ENCODE measurements around the gene EP400. TPM values are rescaled to one million over a fixed set of nuclear protein-coding genes. Genes with fewer than 3 reads are reported as not detected.
A peak's percentile ranks its signal among the peaks of the same experiment; 100 is the strongest.

EP400 gene
- total RNA-seq, 1 donor from 2014 or later = 35.9 TPM

DNA sequence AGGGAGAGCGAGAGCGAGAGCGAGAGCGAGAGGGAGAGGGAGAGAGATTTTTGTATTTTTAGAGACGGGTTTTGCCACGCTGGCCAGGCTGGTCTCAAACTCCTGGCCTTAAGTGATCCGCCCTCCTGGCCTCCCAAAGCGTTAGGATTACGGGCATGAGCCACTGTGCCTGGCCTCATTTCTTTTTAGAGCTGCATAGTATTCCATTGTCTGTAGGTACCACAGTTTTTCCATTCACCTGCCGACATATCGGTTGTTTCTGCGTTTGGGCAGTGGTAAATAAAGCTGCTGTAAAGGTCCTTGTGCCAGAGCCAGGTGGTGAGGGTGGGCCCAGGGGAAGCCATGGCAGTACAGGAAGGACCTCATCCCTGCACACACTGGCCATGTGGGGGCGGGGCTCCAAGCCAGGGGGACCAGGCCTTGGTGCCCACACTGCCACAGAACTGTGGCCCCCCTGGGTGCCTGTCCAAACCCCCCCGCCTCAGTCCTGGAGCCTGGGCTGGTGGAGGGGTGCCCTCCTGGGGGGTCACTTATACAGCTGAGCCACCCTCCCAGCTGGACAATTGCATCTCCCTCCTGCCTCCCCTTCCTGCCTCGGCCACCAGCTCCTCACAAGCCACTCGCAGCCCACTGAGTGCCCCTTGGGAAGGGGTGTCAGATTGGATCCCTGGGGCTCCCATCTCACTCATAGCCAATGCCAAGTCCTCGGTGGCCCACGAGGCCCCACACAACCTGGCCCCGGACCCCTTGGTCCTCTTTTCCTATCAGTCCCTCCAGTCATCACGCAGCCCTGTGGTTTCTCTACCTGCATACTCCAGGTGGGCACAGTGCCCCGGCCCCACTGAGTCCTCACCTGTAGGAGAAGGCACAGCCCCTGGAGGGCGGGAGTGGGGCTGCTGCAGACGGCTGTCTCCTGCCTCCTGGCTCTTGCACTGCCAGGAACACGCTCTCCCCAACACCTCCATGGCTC, 22.3 kb upstream of the EP400 start:
- H3K4me1 Mint-ChIP-seq (ENCODE audit: low read depth) = peaks cover 29% of the 10 kb centered on the region
- DNase-seq (ENCODE audit: low spot score) = no peak
- TF ChIP-seq, protein P1, sequence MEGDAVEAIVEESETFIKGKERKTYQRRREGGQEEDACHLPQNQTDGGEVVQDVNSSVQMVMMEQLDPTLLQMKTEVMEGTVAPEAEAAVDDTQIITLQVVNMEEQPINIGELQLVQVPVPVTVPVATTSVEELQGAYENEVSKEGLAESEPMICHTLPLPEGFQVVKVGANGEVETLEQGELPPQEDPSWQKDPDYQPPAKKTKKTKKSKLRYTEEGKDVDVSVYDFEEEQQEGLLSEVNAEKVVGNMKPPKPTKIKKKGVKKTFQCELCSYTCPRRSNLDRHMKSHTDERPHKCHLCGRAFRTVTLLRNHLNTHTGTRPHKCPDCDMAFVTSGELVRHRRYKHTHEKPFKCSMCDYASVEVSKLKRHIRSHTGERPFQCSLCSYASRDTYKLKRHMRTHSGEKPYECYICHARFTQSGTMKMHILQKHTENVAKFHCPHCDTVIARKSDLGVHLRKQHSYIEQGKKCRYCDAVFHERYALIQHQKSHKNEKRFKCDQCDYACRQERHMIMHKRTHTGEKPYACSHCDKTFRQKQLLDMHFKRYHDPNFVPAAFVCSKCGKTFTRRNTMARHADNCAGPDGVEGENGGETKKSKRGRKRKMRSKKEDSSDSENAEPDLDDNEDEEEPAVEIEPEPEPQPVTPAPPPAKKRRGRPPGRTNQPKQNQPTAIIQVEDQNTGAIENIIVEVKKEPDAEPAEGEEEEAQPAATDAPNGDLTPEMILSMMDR (IDR thresholded peaks at IDR 0.05) = no peak
- H3K4me3 Mint-ChIP-seq (ENCODE audit: unreplicated experiment) = peak overlapping the region; percentile 94
- peaks cover 4% of the 10 kb centered on the region for H3K36me3 Mint-ChIP-seq (ENCODE audit: low read depth)
- no peaks in the 10 kb centered on the region for H3K27me3 Mint-ChIP-seq (ENCODE audit: low read depth)
- H3K27ac Mint-ChIP-seq (ENCODE audit: unreplicated experiment) = no peak overlapping the region
- H3K9me3 Mint-ChIP-seq (ENCODE audit: low read depth) = no peaks in the 10 kb centered on the region

DNA sequence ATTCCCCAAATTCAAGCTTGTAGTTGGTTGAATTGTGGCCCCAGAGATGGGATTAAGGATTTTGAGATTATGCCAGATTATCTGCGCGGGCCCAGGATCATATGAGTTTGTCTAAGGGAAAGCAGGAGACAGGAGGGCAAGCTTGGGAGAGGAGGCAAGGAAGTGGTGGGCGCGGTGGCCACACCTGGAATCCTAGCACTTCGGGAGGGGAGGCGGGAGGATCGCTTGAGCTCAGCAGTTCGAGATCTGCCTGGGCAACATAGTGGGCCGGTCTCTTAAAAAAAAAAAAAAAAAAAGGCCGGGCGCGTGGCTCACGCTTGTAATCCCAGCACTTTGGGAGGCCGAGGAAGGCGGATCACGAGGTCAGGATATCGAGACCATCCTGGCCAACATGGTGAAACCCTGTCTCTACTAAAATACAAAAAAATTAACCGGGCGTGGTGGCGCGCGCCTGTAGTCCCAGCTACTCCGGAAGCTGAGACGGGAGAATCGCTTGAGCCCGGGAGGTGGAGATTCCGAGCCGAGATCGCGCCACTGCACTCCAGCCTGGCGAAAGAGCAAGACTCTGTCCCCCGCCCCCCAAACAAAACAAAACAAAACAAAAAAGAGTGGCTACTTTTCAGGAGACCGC, 21.5 kb upstream of the EP400 start:
- DNase-seq (ENCODE audit: low spot score) = no peak
- H3K36me3 Mint-ChIP-seq (ENCODE audit: low read depth) = peaks cover 9% of the 10 kb centered on the region
- peaks cover 30% of the 10 kb centered on the region for H3K4me1 Mint-ChIP-seq (ENCODE audit: low read depth)
- peak overlapping the region; percentile 94 for H3K4me3 Mint-ChIP-seq (ENCODE audit: unreplicated experiment)
- TF ChIP-seq, protein P1 (IDR thresholded peaks at IDR 0.05) = no peak
- H3K27me3 Mint-ChIP-seq (ENCODE audit: low read depth) = no peaks in the 10 kb centered on the region
- H3K9me3 Mint-ChIP-seq (ENCODE audit: low read depth) = no peaks in the 10 kb centered on the region
- peak overlapping the region; percentile 73 for H3K27ac Mint-ChIP-seq (ENCODE audit: unreplicated experiment)

DNA sequence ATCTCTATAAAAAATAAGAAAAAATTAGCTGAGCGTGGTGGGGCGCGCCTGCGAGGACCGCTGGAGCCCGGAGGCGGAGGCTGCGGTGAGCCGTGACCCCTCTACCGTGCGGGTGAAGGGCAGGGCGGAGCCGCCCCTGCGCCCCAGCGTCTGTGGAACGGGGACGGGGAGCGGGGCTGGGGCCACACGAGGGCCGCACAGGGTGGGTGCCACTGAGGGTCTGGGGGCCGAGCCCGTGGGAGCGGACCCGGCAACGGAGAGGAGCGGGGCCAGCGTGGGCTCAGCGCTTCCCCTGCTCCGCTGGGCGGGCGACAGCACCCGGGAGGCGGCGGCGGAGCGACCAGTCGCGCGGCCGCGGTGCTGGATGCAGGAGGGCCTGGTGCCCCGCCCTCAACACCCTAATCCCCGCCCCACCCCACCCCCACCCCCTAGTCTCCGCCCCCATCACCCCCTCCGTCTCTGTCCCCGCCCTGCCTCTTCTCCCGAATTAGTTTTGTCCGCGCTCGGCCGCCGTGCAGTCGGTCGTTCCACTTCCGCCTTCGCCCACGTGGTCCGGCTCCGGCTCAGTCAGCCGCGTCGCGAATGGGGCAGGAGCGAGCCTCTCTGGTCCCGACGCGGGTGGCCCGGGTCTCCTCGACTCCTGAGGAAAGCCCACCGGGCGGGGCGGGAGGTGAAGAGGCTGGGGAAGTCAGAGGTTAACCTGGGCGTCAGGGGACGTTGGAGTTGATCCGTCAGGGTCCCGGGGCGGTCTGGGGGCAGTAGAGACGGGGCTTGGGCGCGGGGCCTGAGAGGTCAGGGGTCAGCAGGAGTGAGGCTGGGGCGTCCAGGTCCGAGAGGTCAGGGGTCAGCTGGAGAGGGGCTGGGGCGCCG, 20.8 kb upstream of the EP400 start, which contains the start of gene PUS1:
TSS of gene PUS1 (plus strand) at position 566 of the 870 bp plus-strand sequence. CDS start 447 bp downstream, outside the sequence.
- peaks cover 16% of the 10 kb centered on the region for H3K36me3 Mint-ChIP-seq (ENCODE audit: low read depth)
- H3K27ac Mint-ChIP-seq (ENCODE audit: unreplicated experiment) = peak within 1 kb of the TSS; percentile 88
- peaks cover 30% of the 10 kb centered on the region for H3K4me1 Mint-ChIP-seq (ENCODE audit: low read depth)
- DNase-seq (ENCODE audit: low spot score) = peak; percentile 97
- TF ChIP-seq, protein P1 (IDR thresholded peaks at IDR 0.05) = no peak
- no peaks in the 10 kb centered on the region for H3K9me3 Mint-ChIP-seq (ENCODE audit: low read depth)
- H3K27me3 Mint-ChIP-seq (ENCODE audit: low read depth) = no peaks in the 10 kb centered on the region
- H3K4me3 Mint-ChIP-seq (ENCODE audit: unreplicated experiment) = peak within 1 kb of the TSS; percentile 94

DNA sequence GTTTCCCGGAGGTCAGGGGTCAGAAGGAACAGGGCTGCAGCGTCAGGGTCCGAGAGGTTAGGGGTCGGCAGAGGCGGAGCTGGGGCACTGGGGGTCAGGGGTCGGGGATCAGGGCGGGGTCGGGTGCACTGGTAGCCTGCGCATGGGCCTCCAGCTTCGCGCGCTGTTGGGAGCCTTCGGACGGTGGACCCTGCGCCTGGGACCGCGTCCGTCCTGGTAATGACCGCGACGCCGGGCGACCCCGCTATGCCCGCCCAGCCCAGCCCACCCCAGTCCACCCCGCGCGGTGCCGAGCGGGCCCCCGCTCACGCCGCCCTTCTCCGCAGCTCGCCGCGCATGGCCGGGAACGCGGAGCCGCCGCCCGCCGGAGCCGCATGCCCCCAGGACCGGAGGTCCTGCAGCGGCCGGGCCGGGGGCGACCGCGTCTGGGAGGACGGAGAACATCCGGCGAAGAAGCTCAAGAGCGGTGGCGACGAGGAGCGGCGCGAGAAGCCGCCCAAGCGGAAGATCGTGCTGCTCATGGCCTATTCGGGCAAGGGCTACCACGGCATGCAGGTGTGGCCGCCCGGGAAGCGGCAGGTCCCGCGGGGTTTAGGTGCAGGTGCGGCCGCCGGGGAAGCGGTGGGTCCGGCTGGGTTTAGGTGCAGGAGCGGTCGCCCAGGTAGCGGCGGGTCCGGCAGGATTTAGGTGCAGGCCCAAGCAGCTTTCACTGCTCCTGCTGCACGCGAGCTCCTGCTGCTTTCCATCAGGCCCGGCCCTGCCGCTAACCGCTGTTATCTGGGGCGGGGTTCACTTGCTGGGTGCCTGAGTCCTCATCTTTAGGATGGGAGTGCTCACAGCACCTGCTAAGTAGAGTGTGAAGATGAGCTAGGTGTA, 19.9 kb upstream of the EP400 start:
- H3K36me3 Mint-ChIP-seq (ENCODE audit: low read depth) = peaks cover 17% of the 10 kb centered on the region
- no peaks in the 10 kb centered on the region for H3K27me3 Mint-ChIP-seq (ENCODE audit: low read depth)
- TF ChIP-seq, protein P1 (IDR thresholded peaks at IDR 0.05) = no peak
- DNase-seq (ENCODE audit: low spot score) = no peak
- H3K27ac Mint-ChIP-seq (ENCODE audit: unreplicated experiment) = peak overlapping the region; percentile 66
- H3K4me1 Mint-ChIP-seq (ENCODE audit: low read depth) = peaks cover 23% of the 10 kb centered on the region
- H3K4me3 Mint-ChIP-seq (ENCODE audit: unreplicated experiment) = peak overlapping the region; percentile 94
- no peaks in the 10 kb centered on the region for H3K9me3 Mint-ChIP-seq (ENCODE audit: low read depth)

Measured in chondrocyte (in vitro differentiated cells).